Left hindlimb (tissue), 1 donor: ENCODE data around the gene ZNF208.
"Not testable (repeated sequence)": the region's sequence is repeated elsewhere in the genome, so short reads cannot be mapped to it uniquely, and the experiment has no call there.

Source experiments
- DNase-seq: peaks from one replicate; pipeline ENCODE4 v3.0.0-alpha.2; 2018

ZNF208 gene

GRCh38 chr19:22010437-22011143, at the start of gene ZNF208:
Gene ZNF208 (minus strand): TSS chr19:22010943. CDS start chr19:22010794, 149 bp downstream.
- DNase-seq, result not testable (repeated sequence)

DNA sequence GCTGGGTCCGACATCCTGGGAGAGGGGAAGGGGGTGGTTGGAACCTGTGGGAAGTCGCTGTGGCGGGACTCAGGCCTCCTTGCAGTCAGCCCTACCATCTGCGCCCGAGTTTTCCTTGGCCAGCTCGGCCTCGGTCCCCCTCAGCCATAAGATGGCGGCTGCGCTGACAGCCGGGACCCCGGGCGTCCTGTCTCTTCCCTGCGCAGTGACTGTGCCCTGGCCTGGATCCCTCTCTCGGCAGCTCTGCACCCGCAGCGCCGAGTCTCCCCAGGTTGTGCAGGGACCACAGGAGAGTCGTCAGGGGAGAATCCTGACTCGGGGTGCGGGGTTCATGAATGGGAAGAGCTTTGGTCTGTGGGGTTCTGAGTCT, 41.9 kb upstream of the ZNF208 start:
- DNase-seq, result no peak

DNA sequence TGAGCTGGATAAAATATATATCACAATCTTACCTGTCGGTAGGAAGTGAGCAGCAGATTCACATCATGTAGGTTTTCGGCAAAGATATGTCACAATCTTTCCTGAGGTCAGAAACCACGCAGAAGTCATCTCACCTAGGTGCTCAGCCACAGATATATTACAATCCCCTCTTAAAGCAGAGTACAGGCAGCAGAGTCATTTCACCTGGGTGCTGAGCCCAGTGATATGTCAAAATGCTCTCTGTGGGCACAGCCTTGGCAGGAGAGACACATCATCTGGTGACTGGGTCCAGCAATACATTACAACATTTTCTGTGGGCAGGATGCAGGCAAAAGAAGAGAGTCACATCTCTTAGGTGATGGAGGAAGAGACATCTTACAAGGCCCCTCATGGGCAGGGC, 30.4 kb upstream of the ZNF208 start:
- DNase-seq, result not testable (repeated sequence)

- no peak for DNase-seq
These were observed 19.9 kb upstream of the ZNF208 start for GRCh38 chr19:22030680-22031079.

- DNase-seq, result no peak
These were observed 15.9 kb upstream of the ZNF208 start for GRCh38 chr19:22026687-22027086.

GRCh38 chr19:22025539-22025938, 14.8 kb upstream of the ZNF208 start:
- not testable (repeated sequence) for DNase-seq

- DNase-seq, result no peak
These were observed 40.3 kb downstream of the ZNF208 start for GRCh38 chr19:21970466-21970865.

GRCh38 chr19:21947775-21948174, 63.0 kb downstream of the ZNF208 start:
- DNase-seq, result no peak

GRCh38 chr19:21940684-21941083, 70.1 kb downstream of the ZNF208 start:
- DNase-seq, result no peak

DNA sequence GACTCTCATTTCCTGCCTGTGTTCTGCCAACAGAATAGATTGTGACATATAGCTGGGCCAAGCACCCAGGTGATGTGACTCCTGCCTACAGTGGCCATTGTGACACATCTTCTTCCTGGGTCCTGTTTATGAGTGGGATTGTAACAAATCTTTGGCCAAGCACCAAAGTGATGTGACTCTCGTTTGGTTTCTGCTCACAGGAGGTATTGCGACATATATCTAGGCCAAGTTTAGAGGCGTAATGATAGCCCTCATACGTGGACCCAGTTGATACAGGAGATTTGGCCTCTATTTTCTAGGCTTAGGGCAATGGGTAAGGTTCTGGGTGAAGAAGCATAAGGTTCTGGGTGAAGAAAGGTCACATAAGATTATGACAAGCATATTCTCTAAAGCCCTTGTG, 76.2 kb downstream of the ZNF208 start:
- DNase-seq, result no peak

DNA sequence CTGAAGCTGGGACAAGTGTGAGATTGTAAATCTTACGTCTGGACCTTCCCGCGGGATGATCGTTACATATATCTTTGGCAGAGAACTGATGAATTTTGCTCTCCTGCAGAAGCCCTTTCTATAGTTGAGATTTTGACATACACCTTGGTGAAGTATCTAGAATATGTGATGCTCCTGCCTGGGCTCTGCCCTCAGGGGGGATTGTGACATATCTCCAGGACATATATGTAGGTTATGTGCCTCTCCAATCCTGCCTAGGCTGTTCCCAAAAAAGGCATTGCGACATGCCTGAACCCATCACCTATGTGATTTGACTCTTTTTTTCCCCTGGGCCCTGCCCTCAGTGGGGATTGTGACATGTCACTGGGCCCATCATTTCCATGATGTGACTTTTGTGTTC, 76.6 kb downstream of the ZNF208 start:
- no peak for DNase-seq

DNA sequence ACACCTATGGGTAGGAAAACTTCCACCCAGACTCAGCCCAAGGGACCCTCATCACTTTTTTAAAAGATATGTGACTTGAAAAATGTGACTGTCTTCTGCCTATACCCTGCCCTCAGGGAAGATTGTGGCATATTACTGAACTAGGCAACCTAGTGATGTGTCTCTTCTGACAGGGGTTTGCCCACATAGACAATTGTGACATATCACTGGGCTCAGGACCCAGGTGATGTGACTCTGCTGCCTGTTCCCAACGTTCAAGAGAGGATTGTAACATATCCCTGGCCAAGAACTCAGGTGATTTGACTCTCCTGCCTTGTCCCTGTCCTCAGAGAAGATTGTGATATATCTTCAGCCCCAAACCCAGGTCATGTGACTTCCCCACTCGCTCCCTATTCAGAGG, 88.5 kb downstream of the ZNF208 start:
- DNase-seq, result no peak

DNA sequence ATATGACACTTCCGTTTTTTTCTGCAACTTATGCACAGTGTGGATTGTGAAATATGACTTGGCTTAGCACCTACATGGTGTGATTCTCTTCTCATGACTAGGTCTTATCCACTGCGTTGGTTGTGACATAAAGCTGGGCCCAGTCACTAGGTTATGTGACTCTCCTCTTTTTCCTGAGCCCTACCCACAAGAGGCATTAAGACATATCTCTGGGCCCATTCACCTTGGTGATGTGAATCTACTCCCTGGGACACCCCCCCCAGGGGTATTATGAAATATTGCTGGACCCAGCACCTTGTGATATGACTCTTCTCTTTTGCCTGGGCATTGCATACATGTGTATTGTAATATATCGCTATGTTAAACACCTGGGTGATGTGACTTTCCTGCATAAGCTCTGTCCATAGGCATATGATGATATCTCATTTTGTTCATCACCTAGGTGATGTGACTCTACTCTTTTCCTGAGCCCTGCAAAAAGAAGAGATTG, 89.0 kb downstream of the ZNF208 start:
- no peak for DNase-seq

- DNase-seq, result no peak
These were observed 95.3 kb downstream of the ZNF208 start for GRCh38 chr19:21915411-21915810.

DNA sequence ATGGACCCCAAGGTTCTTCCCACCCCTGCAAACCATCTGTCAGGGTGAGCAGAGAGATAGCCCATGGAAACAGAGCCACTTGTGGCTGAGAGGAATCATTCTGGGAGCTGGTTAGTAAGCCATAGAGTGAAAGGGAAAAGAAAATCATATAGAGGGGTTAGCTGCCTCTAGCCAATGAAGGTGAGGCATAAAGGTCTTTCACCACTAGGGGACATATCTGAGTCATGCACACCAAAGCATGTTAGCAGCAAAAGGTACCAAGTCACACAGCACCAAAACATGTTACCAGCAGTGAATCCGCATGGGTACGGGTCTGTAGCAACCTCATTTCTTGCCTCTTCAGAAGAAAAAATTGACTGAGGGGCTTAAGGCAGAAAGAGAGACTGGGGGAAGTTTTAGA, 98.1 kb downstream of the ZNF208 start:
- DNase-seq, result no peak

GRCh38 chr19:21910318-21910717, 100.4 kb downstream of the ZNF208 start:
- no peak for DNase-seq

DNA sequence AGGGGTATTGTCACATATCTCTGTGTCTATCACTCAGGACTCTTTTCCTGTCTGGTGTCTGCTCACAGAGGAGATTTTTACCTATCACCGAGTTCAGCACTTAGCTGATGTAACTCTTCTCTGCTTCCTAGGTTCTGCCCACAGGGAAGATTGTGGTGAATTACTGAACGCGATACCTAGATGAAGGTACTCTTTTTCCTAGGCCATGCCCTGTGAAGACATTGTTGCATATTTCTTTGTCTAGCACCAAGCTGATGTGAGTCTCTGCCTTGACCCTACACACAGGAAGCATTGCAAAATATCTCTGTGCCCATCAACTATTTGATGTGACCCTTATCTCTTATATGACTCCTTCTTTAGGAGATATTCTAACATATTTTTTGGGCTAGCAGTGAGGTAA, 102.7 kb downstream of the ZNF208 start:
- DNase-seq, result no peak

- no peak for DNase-seq
These were observed 103.2 kb downstream of the ZNF208 start for GRCh38 chr19:21907516-21907915.

- DNase-seq, result no peak
These were observed 108.2 kb downstream of the ZNF208 start for GRCh38 chr19:21902571-21902970.

GRCh38 chr19:21901861-21902260, 108.9 kb downstream of the ZNF208 start:
- DNase-seq, result no peak

DNA sequence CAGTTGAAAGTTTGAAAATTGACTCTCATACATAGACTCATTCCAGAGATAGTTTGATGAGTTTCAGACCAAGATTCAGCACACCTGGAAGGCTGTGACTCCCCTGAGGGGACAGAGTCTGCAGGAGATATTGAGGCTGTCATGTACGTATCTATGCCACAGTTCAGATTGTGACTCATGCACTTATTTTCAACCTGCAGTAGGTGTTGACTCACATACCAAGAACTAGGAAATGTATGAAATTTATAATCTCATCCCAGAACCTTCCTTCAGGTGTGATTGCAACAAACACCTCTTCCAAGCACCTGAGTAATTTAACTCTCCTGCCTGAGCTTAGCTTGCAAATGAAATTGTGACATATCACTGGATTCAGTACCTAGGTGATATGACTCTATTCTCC, 110.3 kb downstream of the ZNF208 start:
- no peak for DNase-seq

DNA sequence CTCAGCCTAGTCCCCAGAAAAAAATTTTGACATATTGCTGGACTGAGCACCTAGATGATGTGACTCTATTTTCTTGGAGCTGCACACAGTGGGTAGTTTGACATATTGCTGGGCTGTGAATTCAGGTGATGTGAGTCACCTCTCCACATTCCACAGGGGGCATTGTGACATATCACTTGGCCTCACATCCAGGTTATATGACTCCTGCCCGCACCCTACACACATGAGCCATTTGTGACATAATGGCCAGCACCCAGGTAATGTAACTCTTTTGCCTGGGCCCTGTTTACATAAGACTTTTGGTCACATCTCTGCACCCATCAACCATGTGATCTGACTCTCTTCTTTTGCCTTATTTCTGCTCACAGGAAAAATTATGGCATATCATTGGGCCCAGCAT, 119.7 kb downstream of the ZNF208 start:
- DNase-seq, result no peak

- DNase-seq, result not testable (repeated sequence)
These were observed 120.7 kb downstream of the ZNF208 start for GRCh38 chr19:21890017-21890416.

DNA sequence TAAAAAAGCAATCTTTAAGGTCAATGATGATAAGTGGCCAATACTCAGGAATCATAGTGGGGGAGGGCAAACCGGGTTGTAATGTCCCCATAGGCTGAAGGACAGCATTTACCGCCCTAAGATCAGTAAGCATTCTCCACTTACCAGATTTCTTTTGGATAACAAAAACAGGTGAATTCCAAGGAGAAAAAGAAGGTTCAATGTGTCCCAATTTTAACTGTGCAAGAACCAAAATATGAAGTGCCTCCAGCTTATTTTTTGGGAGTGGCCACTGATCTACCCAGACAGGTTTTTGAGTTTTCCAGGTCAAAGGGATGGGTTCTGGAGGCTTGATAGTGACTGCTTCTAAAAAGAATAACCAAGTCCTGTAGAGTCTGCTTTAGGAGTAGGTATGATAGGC, 125.2 kb downstream of the ZNF208 start:
- not testable (repeated sequence) for DNase-seq

- not testable (repeated sequence) for DNase-seq
These were observed 126.0 kb downstream of the ZNF208 start for GRCh38 chr19:21884786-21885185.
